GM10266 (cell line): ENCODE data around the gene SNRNP200.

Experiments
- DNase-seq: peaks from one replicate; pipeline ENCODE4 v3.0.0; 2012; ENCODE audit errors: extremely low spot score
- CTCF ChIP-seq: IDR thresholded peaks from 2 replicates; pipeline ENCODE4 v1.5.1; 2012; ENCODE audit warnings: mild to moderate bottlenecking, low read depth; ENCODE audit not compliant: control insufficient read depth, insufficient read depth; ENCODE audit errors: missing control alignments

Gene SNRNP200

DNA sequence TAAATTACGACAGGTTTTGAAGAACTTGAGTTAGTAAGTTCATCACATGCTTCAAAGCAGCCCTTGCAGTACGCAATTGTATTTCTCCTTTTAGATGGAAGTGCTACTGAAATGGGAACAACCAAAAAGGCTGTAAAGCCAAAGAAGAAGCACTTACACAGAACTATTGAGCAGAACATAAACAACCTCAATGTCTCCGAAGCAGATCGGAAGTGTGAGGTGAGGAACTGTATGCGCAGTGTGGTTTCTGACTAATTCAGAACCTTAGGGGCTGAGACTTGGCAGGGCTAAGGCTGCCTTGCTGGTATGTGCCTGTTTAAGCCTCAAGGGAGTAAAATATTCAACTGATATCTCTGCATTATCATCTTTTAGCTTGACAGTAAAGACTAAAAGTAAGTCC is 38.7 kb upstream of the SNRNP200 start:
- peak; percentile 61 for DNase-seq
- no peak for TF ChIP-seq CTCF

- no peak for TF ChIP-seq CTCF
- DNase-seq, result peak; percentile 30
Measured at GRCh38 chr2:96342085-96342484, 36.7 kb upstream of the SNRNP200 start.

GRCh38 chr2:96341641-96342040 is 36.3 kb upstream of the SNRNP200 start:
- no peak for DNase-seq
- TF ChIP-seq CTCF, result no peak

GRCh38 chr2:96340493-96341414 is 35.4 kb upstream of the SNRNP200 start:
- no peak for TF ChIP-seq CTCF

GRCh38 chr2:96336873-96337272 is 31.5 kb upstream of the SNRNP200 start:
- DNase-seq, result no peak
- no peak for TF ChIP-seq CTCF

More at GRCh38 chr2:96340493-96341414, 35.4 kb upstream of the SNRNP200 start:
- peak; percentile 31 for DNase-seq

DNA sequence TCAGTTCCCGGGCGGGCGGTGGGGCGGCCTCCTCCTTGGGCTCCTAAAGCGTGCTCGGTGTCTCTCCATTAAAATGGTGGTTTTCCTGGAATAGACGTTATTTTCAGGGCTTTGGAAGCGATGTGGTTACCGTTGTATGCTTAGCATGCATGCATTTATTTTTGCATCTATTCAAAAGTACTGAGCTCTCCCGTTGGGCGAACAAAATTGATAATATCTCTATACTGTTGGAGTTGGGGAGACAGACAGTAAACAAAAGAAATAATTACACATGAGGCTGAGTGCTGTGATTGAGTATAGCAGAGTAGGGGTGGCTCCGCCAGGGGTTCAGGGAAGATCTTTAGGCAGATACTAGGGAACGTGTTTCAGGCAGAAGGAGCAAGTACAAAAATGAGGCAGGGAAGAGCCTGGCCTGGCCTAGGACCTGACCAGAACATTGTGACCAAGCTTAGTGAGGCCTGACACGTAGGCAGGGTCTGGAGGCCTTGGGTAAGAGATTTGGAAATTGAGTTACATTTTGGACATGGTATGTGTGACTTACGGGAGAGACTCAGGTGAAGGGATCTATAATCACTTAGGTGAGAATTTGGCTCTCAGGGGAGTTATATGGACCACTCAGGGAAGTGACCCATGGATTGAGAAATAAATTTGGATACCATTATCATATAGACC is 30.9 kb upstream of the SNRNP200 start:
- DNase-seq, result no peak
- TF ChIP-seq CTCF, result no peak

DNA sequence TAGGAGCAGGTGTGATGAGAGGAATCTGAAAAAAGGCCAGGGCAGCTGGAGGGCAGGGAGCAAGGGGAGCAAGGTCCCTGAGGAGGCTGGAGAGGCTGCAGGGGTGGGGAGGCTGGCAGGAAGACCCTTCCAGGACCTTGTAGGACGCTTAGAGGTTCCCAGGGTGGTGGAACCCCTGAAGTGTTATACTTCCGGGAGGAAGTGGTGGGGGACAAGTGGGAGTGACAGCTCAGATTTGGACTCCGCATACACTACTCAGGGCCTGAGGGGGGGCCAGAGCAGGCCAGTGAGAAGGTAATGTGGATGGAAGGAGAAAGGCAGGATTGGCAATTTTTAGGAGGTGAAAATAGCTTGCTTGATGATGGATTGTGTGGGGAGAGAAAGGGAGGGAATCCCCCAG is 28.4 kb upstream of the SNRNP200 start:
- no peak for TF ChIP-seq CTCF
- DNase-seq, result no peak
